22Rv1 (cell line): ENCODE data around the gene TBC1D22A.
"Not testable (repeated sequence)": the region's sequence is repeated elsewhere in the genome, so short reads cannot be mapped to it uniquely, and the experiment has no call there.

ENCODE experiments used
- H3K27ac ChIP-seq: fragments of 450-650 bp; 2 replicates; pipeline ENCODE4 v1.5.1; 2017
- ZFX ChIP-seq: fragments of 450-650 bp; IDR thresholded peaks from 2 replicates; pipeline ENCODE4 v1.6.1; 2017; ENCODE audit warnings: antibody characterized with exemption, borderline replicate concordance
- TF ChIP-seq, protein P1 (sequence below): fragments of 450-650 bp; IDR thresholded peaks from 2 replicates; pipeline ENCODE4 v1.5.1; 2017; ENCODE audit warnings: mild to moderate bottlenecking

The TBC1D22A gene

DNA sequence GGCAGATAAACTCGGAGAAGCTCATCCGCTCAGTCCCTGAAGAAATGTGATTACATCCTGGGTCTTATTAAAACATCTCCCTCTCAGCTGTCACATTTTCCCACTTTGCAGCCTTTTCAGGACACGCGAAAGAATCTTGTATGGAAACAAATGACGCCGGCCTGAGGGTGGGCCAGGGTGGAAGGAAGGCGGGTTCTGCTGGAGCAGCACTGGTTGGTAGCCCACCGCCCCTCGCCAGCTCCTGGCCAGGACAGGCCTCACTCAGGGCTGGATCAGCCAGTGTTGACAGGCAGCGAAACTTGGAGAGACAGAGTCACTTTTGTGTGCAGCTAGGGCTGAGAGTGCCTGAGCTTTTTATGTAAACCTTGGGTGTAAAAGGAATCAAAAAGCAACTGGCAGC, 371.8 kb downstream of the TBC1D22A start:
- no peak overlapping the region for H3K27ac ChIP-seq
- TF ChIP-seq, protein P1, sequence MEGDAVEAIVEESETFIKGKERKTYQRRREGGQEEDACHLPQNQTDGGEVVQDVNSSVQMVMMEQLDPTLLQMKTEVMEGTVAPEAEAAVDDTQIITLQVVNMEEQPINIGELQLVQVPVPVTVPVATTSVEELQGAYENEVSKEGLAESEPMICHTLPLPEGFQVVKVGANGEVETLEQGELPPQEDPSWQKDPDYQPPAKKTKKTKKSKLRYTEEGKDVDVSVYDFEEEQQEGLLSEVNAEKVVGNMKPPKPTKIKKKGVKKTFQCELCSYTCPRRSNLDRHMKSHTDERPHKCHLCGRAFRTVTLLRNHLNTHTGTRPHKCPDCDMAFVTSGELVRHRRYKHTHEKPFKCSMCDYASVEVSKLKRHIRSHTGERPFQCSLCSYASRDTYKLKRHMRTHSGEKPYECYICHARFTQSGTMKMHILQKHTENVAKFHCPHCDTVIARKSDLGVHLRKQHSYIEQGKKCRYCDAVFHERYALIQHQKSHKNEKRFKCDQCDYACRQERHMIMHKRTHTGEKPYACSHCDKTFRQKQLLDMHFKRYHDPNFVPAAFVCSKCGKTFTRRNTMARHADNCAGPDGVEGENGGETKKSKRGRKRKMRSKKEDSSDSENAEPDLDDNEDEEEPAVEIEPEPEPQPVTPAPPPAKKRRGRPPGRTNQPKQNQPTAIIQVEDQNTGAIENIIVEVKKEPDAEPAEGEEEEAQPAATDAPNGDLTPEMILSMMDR: no peak
- no peak for TF ChIP-seq ZFX

DNA sequence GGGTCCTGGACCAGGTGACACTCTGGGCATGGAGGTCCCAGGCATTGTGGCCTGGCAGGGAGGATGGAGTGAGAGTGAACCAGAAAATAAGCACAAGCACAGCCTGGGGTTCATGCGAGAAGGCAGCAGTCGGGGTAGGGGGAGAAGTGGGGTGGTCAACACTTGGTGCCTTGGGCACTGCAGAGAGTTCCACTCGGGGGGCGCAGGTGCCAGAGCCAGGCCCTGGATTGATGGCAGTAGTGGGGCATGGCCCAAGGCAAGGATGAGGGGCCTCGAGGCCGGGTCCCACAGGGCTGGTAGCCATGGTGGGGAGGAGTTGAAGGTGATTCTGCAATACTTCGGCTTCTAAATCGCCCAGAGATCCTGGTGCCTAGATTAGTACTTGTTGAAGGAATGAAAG, 372.9 kb downstream of the TBC1D22A start:
- TF ChIP-seq ZFX: no peak
- no peak overlapping the region for H3K27ac ChIP-seq

DNA sequence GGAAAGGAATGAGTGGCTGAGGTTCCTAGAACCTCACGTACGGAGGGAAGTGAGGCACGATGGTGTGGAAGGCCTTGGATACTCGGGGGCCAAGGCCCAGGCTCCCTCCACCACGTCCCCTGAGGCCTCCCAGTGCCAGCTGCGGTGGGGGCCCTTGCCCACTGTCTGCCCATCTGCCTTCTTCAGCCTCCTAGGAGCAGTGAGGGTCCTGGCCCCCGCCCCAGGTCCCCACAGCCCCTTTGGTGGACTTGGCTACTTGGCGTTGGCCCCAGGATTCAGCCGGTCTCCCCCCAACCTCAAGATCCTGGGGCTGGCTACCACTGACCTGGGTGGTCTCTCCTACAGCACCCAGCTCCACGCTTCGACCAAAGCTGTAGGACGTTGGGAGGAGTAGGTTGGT, 373.6 kb downstream of the TBC1D22A start:
- TF ChIP-seq ZFX: no peak
- no peak overlapping the region for H3K27ac ChIP-seq

DNA sequence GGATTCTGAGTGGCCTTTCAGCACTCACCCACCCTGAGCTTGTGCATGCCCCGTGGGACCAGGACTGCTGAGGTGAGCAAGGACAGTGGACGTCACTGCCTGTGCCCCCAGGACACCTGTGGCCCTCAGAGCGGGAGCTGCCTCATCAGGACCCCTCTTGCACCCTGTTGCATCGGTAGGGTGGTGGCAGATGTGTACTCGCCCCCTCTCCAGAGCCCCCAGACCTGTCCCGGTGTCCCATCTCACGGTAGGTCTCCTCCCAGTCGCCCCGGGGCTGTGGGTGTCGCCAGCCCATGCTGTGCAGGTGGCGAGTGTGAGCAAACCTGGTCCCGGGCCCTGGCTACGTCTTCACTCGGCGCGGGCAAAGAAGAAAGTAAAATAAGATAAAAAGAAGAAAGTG, 374.2 kb downstream of the TBC1D22A start:
- H3K27ac ChIP-seq: no peak overlapping the region
- TF ChIP-seq ZFX: no peak
- TF ChIP-seq, protein P1: no peak

DNA sequence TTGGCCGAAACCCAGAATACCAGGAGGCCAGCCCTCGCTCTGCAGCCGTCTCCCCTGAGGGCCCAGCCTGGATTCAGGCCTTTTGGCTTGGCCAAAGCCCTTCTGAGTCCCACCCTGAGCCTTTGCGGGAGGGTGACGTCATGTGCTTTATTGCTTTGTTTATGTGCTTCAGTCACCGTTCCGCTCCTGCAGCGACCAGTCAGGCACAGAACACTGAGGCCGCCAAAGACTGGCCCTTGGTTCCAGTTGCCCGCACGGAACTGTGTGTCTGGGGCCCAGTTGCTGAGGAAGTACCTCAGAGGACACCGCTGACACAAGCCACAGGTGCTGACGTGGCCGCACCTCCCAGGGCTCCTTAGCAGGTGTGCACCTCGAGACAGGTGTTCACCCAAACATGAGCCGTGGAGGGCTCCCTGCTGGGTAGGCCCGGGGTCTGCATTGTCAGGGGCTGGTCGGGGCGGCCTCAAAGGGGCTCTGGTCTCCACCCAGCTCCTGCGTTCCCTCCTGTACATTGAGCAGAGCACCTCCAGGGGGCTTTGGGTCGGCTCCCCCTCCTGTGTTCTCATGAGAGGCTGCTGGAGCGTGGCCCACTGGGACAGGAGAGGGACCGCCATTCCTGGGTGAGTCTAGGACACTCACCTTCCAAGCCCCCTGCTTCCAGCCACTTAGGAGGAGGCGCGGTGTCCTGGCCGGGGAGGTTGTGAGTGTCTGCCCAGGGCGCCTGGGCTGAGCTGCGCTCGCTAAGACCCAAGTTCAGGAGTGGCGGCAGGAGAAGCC, 376.8 kb downstream of the TBC1D22A start:
- TF ChIP-seq, protein P1: no peak
- TF ChIP-seq ZFX: no peak
- no peak overlapping the region for H3K27ac ChIP-seq

DNA sequence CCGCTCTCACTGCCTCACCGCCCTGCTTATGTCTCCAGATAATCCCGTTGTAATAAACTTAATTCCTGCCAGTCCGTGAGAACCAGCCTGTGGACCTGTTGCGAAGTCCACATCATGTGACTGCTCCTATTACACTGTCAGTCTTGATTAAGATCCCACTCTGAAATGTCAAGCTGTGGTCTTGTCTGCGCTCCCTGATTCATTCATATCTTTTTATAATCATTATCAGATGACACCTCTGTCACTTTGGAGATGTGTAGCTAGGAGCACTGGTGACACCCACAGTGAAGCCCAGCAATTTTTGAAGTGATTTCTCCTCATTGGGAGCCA, 377.3 kb downstream of the TBC1D22A start:
- no peak overlapping the region for H3K27ac ChIP-seq
- no peak for TF ChIP-seq ZFX
- TF ChIP-seq, protein P1: no peak

DNA sequence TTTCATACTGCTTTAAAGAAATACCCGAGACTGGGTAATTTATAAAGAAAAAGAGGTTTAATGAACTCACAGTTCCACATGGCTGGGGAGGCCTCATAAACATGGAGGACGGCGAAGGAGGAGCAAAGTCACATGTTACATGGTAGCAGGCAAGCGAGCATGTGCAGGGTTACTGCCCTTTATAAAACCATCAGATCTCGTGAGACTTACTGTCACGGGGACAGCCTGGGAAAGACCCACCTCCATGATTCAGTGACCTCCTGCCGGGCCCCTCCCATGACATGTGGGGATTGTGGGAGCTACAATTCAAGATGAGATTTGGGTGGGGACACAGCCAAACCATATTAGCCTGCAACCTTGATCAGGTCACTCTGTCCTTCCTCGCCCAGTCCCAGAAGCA, 378.5 kb downstream of the TBC1D22A start:
- not testable (repeated sequence) for H3K27ac ChIP-seq

DNA sequence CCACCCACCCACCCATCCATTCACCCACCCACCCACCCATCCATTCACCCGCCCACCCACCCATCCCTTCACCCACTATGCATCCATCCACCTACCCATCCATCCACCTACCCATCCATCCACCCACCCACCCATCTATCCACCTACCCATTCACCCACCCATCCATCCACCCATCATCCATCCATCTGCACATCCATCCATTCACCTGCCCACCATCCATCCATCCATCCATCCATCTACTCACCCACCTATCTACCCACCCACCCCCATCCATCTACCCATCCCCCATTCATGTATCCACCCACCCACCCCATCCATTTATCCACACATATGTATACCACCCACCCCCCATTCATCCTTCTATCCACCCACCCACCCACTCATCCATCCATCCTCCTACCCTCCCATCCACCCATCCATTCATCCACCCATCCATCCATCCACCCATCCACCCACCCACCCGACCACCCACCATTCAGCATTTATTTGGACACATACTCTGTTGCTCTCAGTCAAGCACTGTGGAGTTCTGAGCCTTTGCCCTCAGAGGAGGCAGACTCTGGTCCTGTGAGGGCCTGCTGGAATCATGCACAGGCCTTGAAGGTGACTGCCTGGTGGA, 380.1 kb downstream of the TBC1D22A start:
- TF ChIP-seq, protein P1: no peak
- TF ChIP-seq ZFX: no peak
- H3K27ac ChIP-seq: no peak overlapping the region
